A673 (cell line): ENCODE measurements around the gene TTLL5. TPM values are rescaled to one million over a fixed set of nuclear protein-coding genes. Genes with fewer than 3 reads are reported as not detected.

ENCODE experiments used
- BruUV-seq: library from RNA; stranded (reverse); fragments of 400-500 nt; replicated peaks from 2 replicates; lab custom pipeline; 2021; lab: Mats Ljungman, UMichigan
- CTCF ChIA-PET: fragments of 300-600 bp; sonication (Branson Sonifier 250); formaldehyde crosslinking; loops from one replicate; lab custom pipeline; 2022; ENCODE audit warnings: antibody characterized with exemption; lab: Charles Lee
- POLR2A ChIA-PET: fragments of 300-600 bp; sonication (Branson Sonifier 250); formaldehyde crosslinking; loops from one replicate; lab custom pipeline; 2022; ENCODE audit warnings: antibody characterized with exemption; ENCODE audit not compliant: low non-redundant PET; lab: Charles Lee
- DNase-seq: peaks from one replicate; pipeline ENCODE4 v3.0.0-alpha.2; 2015; ENCODE audit warnings: low spot score
- H3K27ac ChIP-seq: fragments of 200-600 bp; sonication (generic); 2 replicates; pipeline ENCODE4 v1.5.1; 2016; ENCODE audit warnings: mixed run types, low read depth, mild to moderate bottlenecking, mixed read lengths, antibody characterized with exemption, low read length; ENCODE audit not compliant: poor library complexity, severe bottlenecking
- H3K27me3 ChIP-seq: fragments of 200-600 bp; sonication (generic); replicated peaks from 2 replicates; pipeline ENCODE4 v1.6.1; 2017; ENCODE audit warnings: mixed run types, low read depth, mild to moderate bottlenecking, mixed read lengths, antibody characterized with exemption, low read length; ENCODE audit not compliant: insufficient read depth, poor library complexity
- H3K36me3 ChIP-seq: fragments of 200-600 bp; sonication (generic); 2 replicates; pipeline ENCODE4 v1.6.1; 2016; ENCODE audit warnings: mixed run types, mild to moderate bottlenecking, mixed read lengths, antibody characterized with exemption, low read length; ENCODE audit not compliant: insufficient read depth, poor library complexity, severe bottlenecking
- H3K4me1 ChIP-seq: fragments of 200-600 bp; sonication (generic); 2 replicates; pipeline ENCODE4 v1.6.1; 2017; ENCODE audit warnings: mixed run types, mild to moderate bottlenecking, mixed read lengths, antibody characterized with exemption, low read length; ENCODE audit not compliant: insufficient read depth, poor library complexity, severe bottlenecking
- H3K4me3 ChIP-seq: fragments of 200-600 bp; sonication (generic); 2 replicates; pipeline ENCODE4 v1.5.1; 2016; ENCODE audit warnings: low read depth, mixed run types, mild to moderate bottlenecking, mixed read lengths, low read length; ENCODE audit not compliant: poor library complexity, severe bottlenecking
- H3K9me3 ChIP-seq: fragments of 200-600 bp; sonication (generic); 2 replicates; pipeline ENCODE4 v1.6.1; 2016; ENCODE audit warnings: mixed run types, low read depth, mild to moderate bottlenecking, mixed read lengths, antibody characterized with exemption, low read length; ENCODE audit not compliant: poor library complexity, severe bottlenecking
- EZH2 ChIP-seq: fragments of 200-600 bp; sonication (generic); IDR thresholded peaks from 2 replicates; pipeline ENCODE4 v1.6.1; 2017; ENCODE audit warnings: borderline replicate concordance, low read depth, mild to moderate bottlenecking, mixed read lengths, antibody characterized with exemption, low read length; ENCODE audit not compliant: poor library complexity, severe bottlenecking
- intact Hi-C: fragments of 100-400 bp; cut with micrococcal nuclease; formaldehyde crosslinking; loops from one replicate; pipeline ENCODE4 v1.10.0; 2022; ENCODE audit not compliant: unreplicated experiment
- total RNA-seq: library from RNA; stranded (reverse); gene quantifications from 2 replicates; pipeline ENCODE4 v1.2.3, GENCODE V29; 2021
- TF ChIP-seq, protein P1 (sequence below): fragments of 300-800, 200-600 bp; sonication (generic); conservative IDR thresholded peaks from 2 replicates; pipeline ENCODE4 v1.5.1; 2017; ENCODE audit warnings: low read depth, mild to moderate bottlenecking, antibody characterized with exemption, low read length, moderate library complexity, mixed read lengths

TTLL5 gene
- total RNA-seq, 1 experiment from 2014 or later, result 56.7 TPM

DNA sequence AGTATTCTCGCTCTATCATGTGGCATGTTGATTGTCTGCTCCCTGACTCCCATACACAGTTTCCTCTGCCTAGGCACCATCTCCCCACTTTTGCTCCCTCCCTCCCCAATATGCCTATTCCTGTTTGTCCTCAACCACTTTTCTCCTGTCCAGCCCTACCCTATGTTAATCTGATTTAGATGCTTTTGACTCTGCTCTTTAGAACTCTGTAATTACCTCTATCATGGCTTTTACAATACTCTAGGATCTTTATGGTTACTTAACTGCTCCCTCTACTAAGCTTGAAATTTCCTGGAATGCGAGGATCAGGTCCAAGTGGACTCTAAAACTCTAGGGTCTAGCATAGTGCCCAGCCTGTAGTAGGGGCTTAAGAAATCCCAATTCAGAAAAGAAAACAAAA lies 252.1 kb downstream of the TTLL5 start:
- H3K4me1 ChIP-seq, result no peaks in the 10 kb centered on the region
- H3K36me3 ChIP-seq, result no peaks in the 10 kb centered on the region
- BruUV-seq, result no TSS peak
- no peaks in the 10 kb centered on the region for H3K27me3 ChIP-seq
- no peak for DNase-seq
- no peaks in the 10 kb centered on the region for H3K9me3 ChIP-seq
- TF ChIP-seq, protein P1, sequence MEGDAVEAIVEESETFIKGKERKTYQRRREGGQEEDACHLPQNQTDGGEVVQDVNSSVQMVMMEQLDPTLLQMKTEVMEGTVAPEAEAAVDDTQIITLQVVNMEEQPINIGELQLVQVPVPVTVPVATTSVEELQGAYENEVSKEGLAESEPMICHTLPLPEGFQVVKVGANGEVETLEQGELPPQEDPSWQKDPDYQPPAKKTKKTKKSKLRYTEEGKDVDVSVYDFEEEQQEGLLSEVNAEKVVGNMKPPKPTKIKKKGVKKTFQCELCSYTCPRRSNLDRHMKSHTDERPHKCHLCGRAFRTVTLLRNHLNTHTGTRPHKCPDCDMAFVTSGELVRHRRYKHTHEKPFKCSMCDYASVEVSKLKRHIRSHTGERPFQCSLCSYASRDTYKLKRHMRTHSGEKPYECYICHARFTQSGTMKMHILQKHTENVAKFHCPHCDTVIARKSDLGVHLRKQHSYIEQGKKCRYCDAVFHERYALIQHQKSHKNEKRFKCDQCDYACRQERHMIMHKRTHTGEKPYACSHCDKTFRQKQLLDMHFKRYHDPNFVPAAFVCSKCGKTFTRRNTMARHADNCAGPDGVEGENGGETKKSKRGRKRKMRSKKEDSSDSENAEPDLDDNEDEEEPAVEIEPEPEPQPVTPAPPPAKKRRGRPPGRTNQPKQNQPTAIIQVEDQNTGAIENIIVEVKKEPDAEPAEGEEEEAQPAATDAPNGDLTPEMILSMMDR, result no peak
- no peak for TF ChIP-seq EZH2
- intact Hi-C loops, result no loop called here
- CTCF ChIA-PET, result no interaction called here
- POLR2A ChIA-PET, result no interaction called here
- H3K27ac ChIP-seq, result no peak overlapping the region
- H3K4me3 ChIP-seq, result no peak overlapping the region

DNA sequence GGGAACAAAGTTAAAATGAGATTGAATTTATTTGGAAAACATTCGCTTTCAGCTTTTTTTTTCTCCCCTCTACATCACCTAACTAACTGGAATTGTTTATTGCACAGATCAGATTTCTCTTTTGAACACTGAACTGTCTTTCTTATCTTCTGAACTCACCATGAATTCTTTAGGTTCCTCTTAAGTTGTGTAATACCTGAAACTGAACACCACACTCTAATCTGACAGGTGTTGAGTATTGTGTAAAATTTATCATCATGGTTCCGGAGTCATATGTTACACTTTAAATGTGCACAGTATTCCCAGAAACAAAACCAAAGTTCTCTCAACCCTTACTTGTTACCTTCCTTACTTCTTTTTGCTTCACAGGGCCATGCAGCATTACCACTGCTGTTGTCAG lies 254.0 kb downstream of the TTLL5 start:
- no TSS peak for BruUV-seq
- intact Hi-C loops, result no loop called here
- Histone ChIP-seq H3K9me3 (no peaks in the 10 kb centered on the region), H3K4me1 (no peaks in the 10 kb centered on the region), H3K36me3 (no peaks in the 10 kb centered on the region), H3K27ac (no peak overlapping the region), H3K27me3 (no peaks in the 10 kb centered on the region), H3K4me3 (no peak overlapping the region)
- no peak for DNase-seq
- ChIA-PET CTCF (interaction anchor here (0.7 to 1.3 kb wide), 2 partner anchors 8 to 90 kb away, joined by 3 to 8 read pairs; no protein-coding TSS in a partner anchor), POLR2A (no interaction called here)
- TF ChIP-seq, protein P1, result no peak
- TF ChIP-seq EZH2, result no peak

DNA sequence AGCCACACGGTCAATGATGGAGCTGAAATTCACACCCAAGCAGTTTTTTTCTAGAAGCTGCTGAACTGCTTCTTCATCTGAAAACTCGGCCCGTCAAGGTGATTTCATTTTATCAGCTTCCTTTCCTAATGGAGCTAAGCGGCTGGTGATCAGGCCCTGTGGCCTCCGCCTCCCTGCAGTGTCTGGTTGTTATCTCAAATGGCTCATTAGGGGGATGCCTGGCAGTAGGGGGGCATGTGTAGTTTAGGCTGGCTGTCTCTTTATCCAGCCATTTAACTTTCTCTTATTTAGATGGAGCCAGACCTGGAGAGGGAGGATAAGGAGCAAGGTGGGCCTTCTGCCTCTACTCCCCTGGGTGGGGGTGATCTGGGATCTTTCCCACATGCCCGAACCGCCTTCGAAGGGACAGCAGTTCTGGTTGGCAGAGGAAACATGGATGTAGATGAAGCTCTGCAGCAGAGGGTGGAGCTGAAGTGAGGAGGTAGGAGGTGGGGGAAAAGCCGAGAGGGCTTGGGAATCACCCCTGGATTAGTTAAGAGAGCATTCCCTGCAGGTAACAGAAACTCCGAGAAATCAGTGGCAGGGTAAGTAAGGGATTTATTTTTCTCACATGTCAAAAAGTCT lies 256.4 kb downstream of the TTLL5 start:
- ChIA-PET CTCF (no interaction called here), POLR2A (no interaction called here)
- no peak for DNase-seq
- Histone ChIP-seq H3K4me3 (no peak overlapping the region), H3K27ac (no peak overlapping the region), H3K27me3 (no peaks in the 10 kb centered on the region), H3K9me3 (no peaks in the 10 kb centered on the region), H3K4me1 (no peaks in the 10 kb centered on the region), H3K36me3 (no peaks in the 10 kb centered on the region)
- no TSS peak for BruUV-seq
- TF ChIP-seq, protein P1, result no peak
- no peak for TF ChIP-seq EZH2
- intact Hi-C loops, result no loop called here
